H1 (cell line): ENCODE data around the gene PHOX2A. TPM values are rescaled to one million over a fixed set of nuclear protein-coding genes. Genes with fewer than 3 reads are reported as not detected.

Experiments used
- CTCF ChIA-PET: fragments of 300-600 bp; sonication (Branson Sonifier 250); formaldehyde crosslinking; loops from one replicate; lab custom pipeline; 2021; ENCODE audit not compliant: partially characterized antibody; lab: Charles Lee
- POLR2A ChIA-PET: fragments of 300-600 bp; sonication (Branson Sonifier 250); formaldehyde crosslinking; loops from one replicate; lab custom pipeline; 2021; ENCODE audit warnings: inconsistent platforms; ENCODE audit not compliant: partially characterized antibody; lab: Charles Lee
- DNase-seq, 2 experiments: peaks; one replicate each; pipeline versions ENCODE4 v3.0.0 to v3.0.0-alpha.2; 2010 to 2022; ENCODE audit warnings: low spot score in 2 of 2, low read depth in 1 of 2, mixed read lengths in 1 of 2
- FAIRE-seq: peaks from 2 replicates; lab custom pipeline; 2011; peaks lifted over from hg19 to GRCh38; lab: Jason Lieb, UNC
- H2AFZ ChIP-seq: 2 replicates; pipeline ENCODE4 v1.8.1; 2012; ENCODE audit warnings: low read length, inconsistent platforms
- H2AK5ac ChIP-seq: 2 replicates; pipeline ENCODE4 v1.6.1; 2013; ENCODE audit warnings: low read depth, low read length
- H2BK120ac ChIP-seq: replicated peaks from 2 replicates; pipeline ENCODE3; 2013; ENCODE audit warnings: low read depth, low read length, inconsistent platforms
- H2BK12ac ChIP-seq: 2 replicates; pipeline ENCODE4 v1.6.1; 2013; ENCODE audit warnings: low read depth, low read length
- H2BK15ac ChIP-seq: 2 replicates; pipeline ENCODE4 v1.6.1; 2013; ENCODE audit warnings: low read length
- H2BK20ac ChIP-seq: 2 replicates; pipeline ENCODE4 v1.6.1; 2013; ENCODE audit warnings: low read length
- H2BK5ac ChIP-seq: 2 replicates; pipeline ENCODE4 v1.6.1; 2013; ENCODE audit warnings: low read depth, low read length
- H3K14ac ChIP-seq: 2 replicates; pipeline ENCODE4 v1.6.1; 2013; ENCODE audit warnings: inconsistent platforms; ENCODE audit not compliant: insufficient read length
- H3K18ac ChIP-seq: 2 replicates; pipeline ENCODE4 v1.6.1; 2013; ENCODE audit warnings: low read length; ENCODE audit errors: extremely low read depth
- H3K23ac ChIP-seq: 2 replicates; pipeline ENCODE4 v1.6.1; 2013; ENCODE audit warnings: inconsistent platforms; ENCODE audit not compliant: insufficient read length
- H3K23me2 ChIP-seq: 2 replicates; pipeline ENCODE4 v1.6.1; 2013; ENCODE audit warnings: low read depth, low read length
- H3K27ac ChIP-seq: 2 replicates; pipeline ENCODE4 v1.6.1; 2011; ENCODE audit warnings: low read depth, low read length, inconsistent platforms
- H3K27me3 ChIP-seq, 4 experiments: replicated peaks in 1 of 4; 1 replicate in 1 of 4; 2 replicates in 3 of 4; pipeline versions ENCODE4 v1.6.1 to v1.8.1; 2011 to 2013; ENCODE audit warnings: low read length in 3 of 4, mild to moderate bottlenecking in 3 of 4, inconsistent platforms in 2 of 4, mixed read lengths in 2 of 4, moderate library complexity in 1 of 4; ENCODE audit not compliant: control insufficient read depth in 3 of 4, insufficient read depth in 3 of 4; ENCODE audit errors: extremely low read depth in 1 of 4
- H3K36me3 ChIP-seq, 4 experiments: 2 replicates each; pipeline versions ENCODE4 v1.6.1 to v1.8.1; 2011 to 2013; ENCODE audit warnings: mild to moderate bottlenecking in 4 of 4, low read length in 3 of 4, moderate library complexity in 2 of 4, control low read depth in 1 of 4, inconsistent platforms in 1 of 4; ENCODE audit not compliant: insufficient read depth in 4 of 4, control insufficient read depth in 2 of 4
- H3K4ac ChIP-seq: replicated peaks from 2 replicates; pipeline ENCODE3; 2013; ENCODE audit warnings: low read length, low read depth, mixed read lengths, inconsistent platforms; ENCODE audit not compliant: insufficient read length
- H3K4me1 ChIP-seq, 4 experiments: replicated peaks in 1 of 4; 1 replicate in 1 of 4; 2 replicates in 3 of 4; pipeline versions ENCODE4 v1.6.1 to v1.8.1; 2011 to 2013; ENCODE audit warnings: low read length in 3 of 4, inconsistent platforms in 2 of 4, mixed read lengths in 1 of 4; ENCODE audit not compliant: insufficient read depth in 4 of 4, control insufficient read depth in 3 of 4
- H3K4me2 ChIP-seq, 2 experiments: 2 replicates each; pipeline versions ENCODE4 v1.6.1 to v1.8.1; 2011 to 2013; ENCODE audit warnings: low read depth in 2 of 2, low read length in 2 of 2, control low read depth in 1 of 2, inconsistent platforms in 1 of 2, mild to moderate bottlenecking in 1 of 2; ENCODE audit not compliant: insufficient read depth in 1 of 2
- H3K4me3 ChIP-seq, 4 experiments: fragments of 200-600, 300-600 bp in 1 of 4; sonication (generic), shearing (Covaris generic), sonication (Bioruptor Twin) in 1 of 4; 2 replicates each; pipeline versions ENCODE4 v1.5.1 to v1.8.1; 2011 to 2016; ENCODE audit warnings: low read length in 4 of 4, low read depth in 3 of 4, control low read depth in 2 of 4, inconsistent platforms in 2 of 4, mild to moderate bottlenecking in 2 of 4, mixed read lengths in 1 of 4, moderate library complexity in 1 of 4; ENCODE audit not compliant: insufficient read depth in 2 of 4; ENCODE audit errors: extremely low read depth in 1 of 4
- H3K56ac ChIP-seq: replicated peaks from 2 replicates; pipeline ENCODE3; 2013; ENCODE audit warnings: low read depth, mild to moderate bottlenecking, mixed read lengths, low read length, inconsistent platforms; ENCODE audit not compliant: insufficient read length
- H3K79me1 ChIP-seq: 2 replicates; pipeline ENCODE4 v1.6.1; 2013; ENCODE audit warnings: low read depth, low read length, control low read depth
- H3K79me2 ChIP-seq, 2 experiments: 2 replicates each; pipeline versions ENCODE4 v1.6.1 to v1.8.1; 2012 to 2013; ENCODE audit warnings: low read length in 2 of 2, mild to moderate bottlenecking in 2 of 2, inconsistent platforms in 1 of 2; ENCODE audit not compliant: insufficient read depth in 2 of 2, control insufficient read depth in 1 of 2
- H3K9ac ChIP-seq, 4 experiments: replicated peaks in 1 of 4; 1 replicate in 1 of 4; 2 replicates in 3 of 4; pipeline versions ENCODE4 v1.6.1 to v1.8.1; 2011 to 2013; ENCODE audit warnings: low read depth in 3 of 4, low read length in 3 of 4, control low read depth in 2 of 4, mild to moderate bottlenecking in 2 of 4, moderate library complexity in 2 of 4, inconsistent platforms in 1 of 4; ENCODE audit errors: extremely low read depth in 1 of 4
- H3K9me3 ChIP-seq, 2 experiments: 2 replicates each; pipeline versions ENCODE4 v1.6.1 to v1.8.1; 2012 to 2013; ENCODE audit warnings: mild to moderate bottlenecking in 2 of 2, moderate library complexity in 2 of 2, control low read depth in 1 of 2, inconsistent platforms in 1 of 2, low read depth in 1 of 2, low read length in 1 of 2, mixed read lengths in 1 of 2; ENCODE audit not compliant: insufficient read depth in 2 of 2
- H4K20me1 ChIP-seq, 2 experiments: replicated peaks in 1 of 2; 2 replicates each; pipeline versions ENCODE3 to v1.8.1; 2011 to 2013; ENCODE audit warnings: inconsistent platforms in 2 of 2, low read length in 2 of 2, mild to moderate bottlenecking in 1 of 2; ENCODE audit not compliant: insufficient read depth in 2 of 2, control insufficient read depth in 1 of 2
- H4K5ac ChIP-seq: 2 replicates; pipeline ENCODE4 v1.6.1; 2013; ENCODE audit warnings: low read length, low read depth, mixed read lengths, inconsistent platforms; ENCODE audit not compliant: insufficient read length
- H4K8ac ChIP-seq: 2 replicates; pipeline ENCODE4 v1.8.0; 2013; ENCODE audit warnings: mild to moderate bottlenecking, moderate library complexity, low read length, inconsistent platforms; ENCODE audit not compliant: insufficient read depth; ENCODE audit errors: extremely low read depth
- H4K91ac ChIP-seq: replicated peaks from 2 replicates; pipeline ENCODE3; 2013; ENCODE audit warnings: low read length, mixed read lengths, inconsistent platforms; ENCODE audit not compliant: insufficient read length
- CHD1 ChIP-seq: IDR thresholded peaks from 2 replicates; pipeline ENCODE4 v1.6.1; 2012; ENCODE audit warnings: low read depth, low read length, improper control_type of control experiment
- CHD2 ChIP-seq: IDR thresholded peaks from 2 replicates; pipeline ENCODE4 v1.6.1; 2012; ENCODE audit warnings: low read length, improper control_type of control experiment
- EZH2 ChIP-seq: fragments of 200-600 bp; sonication (generic); IDR thresholded peaks from 2 replicates; pipeline ENCODE4 v1.7.1; 2012; ENCODE audit warnings: low read depth, mild to moderate bottlenecking, moderate library complexity, low read length, inconsistent platforms; ENCODE audit not compliant: severe bottlenecking
- MAFK ChIP-seq: IDR thresholded peaks from 2 replicates; pipeline ENCODE4 v1.6.1; 2012; ENCODE audit warnings: low read depth, mild to moderate bottlenecking, improper control_type of control experiment, low read length
- POLR2AphosphoS5 ChIP-seq: IDR thresholded peaks from 2 replicates; pipeline ENCODE4 v1.6.1; 2011; ENCODE audit warnings: low read depth, low read length
- POU5F1 ChIP-seq: IDR thresholded peaks from 2 replicates; pipeline ENCODE4 v1.6.1; 2011; ENCODE audit warnings: low read depth, mild to moderate bottlenecking, low read length, moderate library complexity
- RNF2 ChIP-seq: fragments of 200-900, 300-1000 bp; sonication (generic); IDR thresholded peaks from 2 replicates; pipeline ENCODE4 v1.7.1; 2016; ENCODE audit warnings: borderline replicate concordance, low read depth, mild to moderate bottlenecking, antibody characterized with exemption, low read length; ENCODE audit not compliant: poor library complexity, severe bottlenecking; ENCODE audit errors: missing control alignments
- SAP30 ChIP-seq: fragments of 300-600 bp; sonication (generic); IDR thresholded peaks from 2 replicates; pipeline ENCODE4 v1.7.1; 2012; ENCODE audit warnings: low read length, moderate library complexity, mild to moderate bottlenecking, inconsistent platforms; ENCODE audit not compliant: insufficient read depth, insufficient replicate concordance
- SRF ChIP-seq: IDR thresholded peaks from 2 replicates; pipeline ENCODE4 v1.6.1; 2011; ENCODE audit warnings: mild to moderate bottlenecking, low read depth, low read length, moderate library complexity
- SUZ12 ChIP-seq: fragments of 200-600 bp; sonication (generic); IDR thresholded peaks from 2 replicates; pipeline ENCODE4 v1.6.1; 2012; ENCODE audit warnings: mild to moderate bottlenecking, inconsistent platforms, low read length, moderate library complexity, mixed read lengths
- TBP ChIP-seq: IDR thresholded peaks from 2 replicates; pipeline ENCODE4 v1.6.1; 2011; ENCODE audit warnings: low read depth, low read length, improper control_type of control experiment
- YY1 ChIP-seq: IDR thresholded peaks from 2 replicates; pipeline ENCODE4 v1.6.1; 2011; ENCODE audit warnings: low read depth, mild to moderate bottlenecking, low read length
- ZNF274 ChIP-seq: IDR thresholded peaks from 2 replicates; pipeline ENCODE4 v1.7.0; 2012; ENCODE audit warnings: low read length, borderline replicate concordance; ENCODE audit errors: extremely low read depth
- WGBS, 2 experiments: shearing (Covaris generic) in 1 of 2; methylation state at CpG; one replicate each; pipeline versions ENCODE4 v1.1.6 to v1.1.7; 2013 to 2015; ENCODE audit warnings: low lambda C conversion rate in 2 of 2, mixed read lengths in 2 of 2, inconsistent platforms in 1 of 2, low coverage in 1 of 2, missing lambda C conversion rate in 1 of 2; ENCODE audit not compliant: insufficient replicate concordance in 2 of 2, insufficient coverage in 1 of 2, insufficient read length in 1 of 2; ENCODE audit errors: extremely low coverage in 1 of 2, missing lambda C conversion rate in 1 of 2; 5-methylcytosine and 5-hydroxymethylcytosine counted together
- polyA plus RNA-seq, 7 experiments: library from polyadenylated mRNA; depleted of rRNA in 3 of 7; stranded (reverse) in 5 of 7; unstranded in 2 of 7; fragments of >200 nt in 5 of 7; fragments of 200-250 nt in 2 of 7; gene quantifications; 1 replicate in 5 of 7; 2 replicates in 1 of 7; 4 replicates in 1 of 7; pipeline versions ENCODE4 v1.2.1 to v1.2.3, GENCODE V29; 2011 to 2013; ENCODE audit warnings: missing spikeins in 2 of 7, mixed read lengths in 2 of 7
- total RNA-seq: library from RNA; stranded (reverse); fragmentation: NEBNext Ultra II Directional; extraction: Animal tissue kit (Norgen Biotek cat#: 25700); gene quantifications from 2 replicates; pipeline ENCODE4 v1.2.1, GENCODE V29; 2021
- TF ChIP-seq, protein P1 (sequence below): IDR thresholded peaks from 2 replicates; pipeline ENCODE4 v1.6.1; 2011; ENCODE audit warnings: low read depth, mild to moderate bottlenecking, low read length; ENCODE audit not compliant: insufficient read depth

The PHOX2A gene
- total and polyA plus RNA-seq, 2 of the 8 experiments (the other 6 are each of a cell fraction or from before 2014, with no cell fraction given), result 0.67 TPM; not detected in 1

- no peak overlapping the region for H4K8ac ChIP-seq
- H4K91ac ChIP-seq, result no peak overlapping the region
- no peaks in the 10 kb centered on the region for H4K20me1 ChIP-seq
- no peak overlapping the region for H3K18ac ChIP-seq
- no peaks in the 10 kb centered on the region for H3K4me1 ChIP-seq
- H3K4me3 ChIP-seq, result no peak overlapping the region
- POLR2A ChIA-PET, result interaction anchor here (0.8 kb wide), 1 partner anchor 21 kb away, joined by 3 read pairs; no protein-coding TSS in a partner anchor
- no peak overlapping the region for H4K5ac ChIP-seq
- no peaks in the 10 kb centered on the region for H3K23me2 ChIP-seq
- no peak overlapping the region for H2AFZ ChIP-seq
- no peak overlapping the region for H2BK20ac ChIP-seq
- no peak overlapping the region for H3K27ac ChIP-seq
- 89% methylated on average over 6 of the region's 6 CpGs; no CpG with 5 or more reads in 1 of the 2 experiments for WGBS, 2 experiments
- DNase-seq (no peak), FAIRE-seq (no peak)
- H3K79me1 ChIP-seq, result no peaks in the 10 kb centered on the region
- no peak overlapping the region for H2BK120ac ChIP-seq
- H2BK15ac ChIP-seq, result no peak overlapping the region
- no peak overlapping the region for H2BK5ac ChIP-seq
- no peak overlapping the region for H2AK5ac ChIP-seq
- CTCF ChIA-PET, result interaction anchor here (0.6 to 1.5 kb wide), 2 partner anchors 8 to 301 kb away, joined by 3 read pairs; no protein-coding TSS in a partner anchor
- H3K9me3 ChIP-seq, result no peaks in the 10 kb centered on the region
- H3K27me3 ChIP-seq, result no peaks in the 10 kb centered on the region
- no peaks in the 10 kb centered on the region for H3K36me3 ChIP-seq
- H2BK12ac ChIP-seq, result no peak overlapping the region
- H3K56ac ChIP-seq, result no peak overlapping the region
- H3K14ac ChIP-seq, result no peak overlapping the region
- H3K4me2 ChIP-seq, result no peak overlapping the region
- no peak overlapping the region for H3K23ac ChIP-seq
- no peak overlapping the region for H3K9ac ChIP-seq
- no peak overlapping the region for H3K4ac ChIP-seq
- H3K79me2 ChIP-seq, result no peaks in the 10 kb centered on the region
- TF ChIP-seq SAP30, result no peak
- no peak for TF ChIP-seq SRF
- TF ChIP-seq YY1, result no peak
- TF ChIP-seq POU5F1, result no peak
- TF ChIP-seq CHD2, result no peak
- TF ChIP-seq SUZ12, result no peak
- no peak for TF ChIP-seq TBP
- TF ChIP-seq MAFK, result no peak
- TF ChIP-seq CHD1, result no peak
- no peak for TF ChIP-seq EZH2
- TF ChIP-seq RNF2, result no peak
- TF ChIP-seq, protein P1, sequence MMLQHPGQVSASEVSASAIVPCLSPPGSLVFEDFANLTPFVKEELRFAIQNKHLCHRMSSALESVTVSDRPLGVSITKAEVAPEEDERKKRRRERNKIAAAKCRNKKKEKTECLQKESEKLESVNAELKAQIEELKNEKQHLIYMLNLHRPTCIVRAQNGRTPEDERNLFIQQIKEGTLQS, result no peak
- no peak for TF ChIP-seq POLR2AphosphoS5
- no peak for TF ChIP-seq ZNF274
These were observed 41.4 kb downstream of the PHOX2A start for GRCh38 chr11:72202571-72202970.
